WI38 (cell line): ENCODE data around the gene TMC4.
A peak's percentile ranks its signal among the peaks of the same experiment; 100 is the strongest.

Experiments used
- H3K4me3 ChIP-seq: 2 replicates; pipeline ENCODE4 v1.5.1; 2011; ENCODE audit warnings: low read depth, mild to moderate bottlenecking, control low read depth, low read length
- CTCF ChIP-seq: IDR thresholded peaks from 2 replicates; pipeline ENCODE4 v1.5.1; 2012; ENCODE audit warnings: low read depth, mild to moderate bottlenecking, control low read depth, low read length

The TMC4 gene

GRCh38 chr19:54160182-54160811 is 12.7 kb downstream of the TMC4 start:
- peak overlapping the region; percentile 73 for H3K4me3 ChIP-seq
- TF ChIP-seq CTCF: no peak

- H3K4me3 ChIP-seq: peak within 1 kb of the TSS; percentile 73
- 0 out of 2 replicates have a peak, but pooled peaks have one; percentile 6 for TF ChIP-seq CTCF
Observed at GRCh38 chr19:54159352-54160181, 13.4 kb downstream of the TMC4 start, which contains the start of gene LENG1. LENG1 (minus strand) TSS chr19:54159721; CDS start chr19:54159695, 26 bp downstream.

- TF ChIP-seq CTCF: no peak
- peak overlapping the region; percentile 68 for H3K4me3 ChIP-seq
Observed at GRCh38 chr19:54158812-54159351, 14.1 kb downstream of the TMC4 start.

- TF ChIP-seq CTCF: no peak
- H3K4me3 ChIP-seq: no peak overlapping the region
Observed at GRCh38 chr19:54156953-54157352, 16.0 kb downstream of the TMC4 start.

GRCh38 chr19:54156490-54156889 is 16.5 kb downstream of the TMC4 start:
- no peak for TF ChIP-seq CTCF
- no peak overlapping the region for H3K4me3 ChIP-seq

GRCh38 chr19:54155694-54156093 is 17.3 kb downstream of the TMC4 start:
- no peak for TF ChIP-seq CTCF
- no peak overlapping the region for H3K4me3 ChIP-seq
